ENCODE measurements around the gene SERPINC1. TPM values are rescaled to one million over a fixed set of nuclear protein-coding genes. Genes with fewer than 3 reads are reported as not detected.
A peak's percentile ranks its signal among the peaks of the same experiment; 100 is the strongest.
"Not testable (repeated sequence)": the region's sequence is repeated elsewhere in the genome, so short reads cannot be mapped to it uniquely, and the experiment has no call there.

SERPINC1 gene
- total RNA-seq, 2 experiments from 2014 or later, result not detected

DNA sequence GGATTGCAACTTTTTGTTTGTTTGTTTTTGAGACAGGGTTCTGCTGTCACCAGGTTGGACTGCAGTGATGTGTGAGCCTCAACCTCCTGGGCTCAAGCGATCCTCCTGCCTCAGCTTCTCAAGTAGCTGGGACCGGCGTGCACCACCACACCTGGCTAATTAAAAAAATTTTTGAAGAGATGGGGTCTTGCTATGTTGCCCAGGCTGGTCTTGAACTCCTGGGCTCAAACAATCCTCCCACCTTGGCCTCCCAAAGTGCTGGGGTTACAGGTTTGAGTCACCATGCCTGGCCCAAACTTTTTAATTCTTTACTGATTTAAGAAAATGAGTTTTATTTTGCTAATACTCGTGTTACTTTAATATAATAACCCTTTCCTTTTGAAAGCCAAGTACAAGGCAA is 31.5 kb upstream of the SERPINC1 start:
- Mint-ChIP-seq H3K27ac (no peak overlapping the region), H3K4me1 (ENCODE audit: low read depth) (peaks cover 15% of the 10 kb centered on the region), H3K4me3 (no peak overlapping the region), H3K9me3 (no peaks in the 10 kb centered on the region), H3K36me3 (ENCODE audit: low read depth) (peaks cover 25% of the 10 kb centered on the region), H3K27me3 (no peaks in the 10 kb centered on the region)
- ChIA-PET CTCF (interaction anchor here (0.6 kb wide), 1 partner anchor 21 kb away, joined by 4 read pairs; no protein-coding TSS in a partner anchor), POLR2A (interaction anchor here (0.6 kb wide), 1 partner anchor 93 kb away, joined by 4 read pairs; no protein-coding TSS in a partner anchor)
- intact Hi-C loops (cut with micrococcal nuclease), result loop anchor here (10.0 kb wide), 1 partner anchor 56 kb away; no protein-coding TSS in a partner anchor
- ATAC-seq (no peak), DNase-seq (no peak)
- TF ChIP-seq, protein P1, sequence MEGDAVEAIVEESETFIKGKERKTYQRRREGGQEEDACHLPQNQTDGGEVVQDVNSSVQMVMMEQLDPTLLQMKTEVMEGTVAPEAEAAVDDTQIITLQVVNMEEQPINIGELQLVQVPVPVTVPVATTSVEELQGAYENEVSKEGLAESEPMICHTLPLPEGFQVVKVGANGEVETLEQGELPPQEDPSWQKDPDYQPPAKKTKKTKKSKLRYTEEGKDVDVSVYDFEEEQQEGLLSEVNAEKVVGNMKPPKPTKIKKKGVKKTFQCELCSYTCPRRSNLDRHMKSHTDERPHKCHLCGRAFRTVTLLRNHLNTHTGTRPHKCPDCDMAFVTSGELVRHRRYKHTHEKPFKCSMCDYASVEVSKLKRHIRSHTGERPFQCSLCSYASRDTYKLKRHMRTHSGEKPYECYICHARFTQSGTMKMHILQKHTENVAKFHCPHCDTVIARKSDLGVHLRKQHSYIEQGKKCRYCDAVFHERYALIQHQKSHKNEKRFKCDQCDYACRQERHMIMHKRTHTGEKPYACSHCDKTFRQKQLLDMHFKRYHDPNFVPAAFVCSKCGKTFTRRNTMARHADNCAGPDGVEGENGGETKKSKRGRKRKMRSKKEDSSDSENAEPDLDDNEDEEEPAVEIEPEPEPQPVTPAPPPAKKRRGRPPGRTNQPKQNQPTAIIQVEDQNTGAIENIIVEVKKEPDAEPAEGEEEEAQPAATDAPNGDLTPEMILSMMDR (IDR thresholded peaks at IDR 0.05), result no peak

DNA sequence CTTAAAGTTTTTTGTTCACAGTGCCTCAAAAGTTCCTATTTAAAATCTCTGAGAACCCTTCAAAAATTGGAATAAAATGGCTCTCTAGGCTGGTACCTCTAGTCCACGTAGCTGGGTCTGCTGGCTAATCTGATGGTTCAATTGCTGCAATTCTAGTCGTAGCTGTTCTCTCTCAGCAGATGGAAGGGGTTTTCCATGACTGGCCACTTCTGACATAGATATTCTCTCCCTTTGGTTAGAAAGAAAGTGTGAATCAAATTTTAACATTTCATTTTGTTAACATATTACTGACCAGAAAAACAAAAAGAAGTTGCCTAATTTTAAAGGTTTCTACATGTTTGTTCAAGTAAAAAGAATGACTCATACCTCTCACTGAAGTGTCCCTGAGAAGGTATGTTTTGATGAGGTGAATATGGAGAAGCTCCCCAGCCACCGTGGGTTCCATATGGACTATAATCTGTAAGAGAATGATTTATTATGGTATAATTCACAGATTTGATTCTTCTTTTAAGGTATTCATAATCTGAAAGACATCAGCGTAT is 29.3 kb upstream of the SERPINC1 start:
- no peaks in the 10 kb centered on the region for H3K9me3 Mint-ChIP-seq
- POLR2A ChIA-PET, result no interaction called here

DNA sequence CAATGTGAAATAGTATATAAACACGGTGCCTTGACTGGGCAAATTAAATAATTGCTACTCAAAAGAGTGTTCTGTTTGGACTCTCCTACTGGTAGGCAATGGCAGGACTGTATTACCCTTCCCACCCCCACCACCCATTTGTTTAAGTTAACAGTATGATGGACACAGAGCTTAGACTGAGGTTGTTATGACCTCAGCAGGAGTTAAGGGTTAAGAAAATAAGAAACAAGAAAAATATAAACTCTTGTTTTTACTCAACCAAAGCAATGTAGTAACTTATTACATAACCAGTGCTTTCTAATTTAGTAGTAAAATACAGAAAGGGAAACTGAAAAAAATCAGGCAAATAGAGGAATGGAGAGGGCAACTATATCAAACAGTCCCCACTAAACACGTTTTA is 19.9 kb upstream of the SERPINC1 start:
- POLR2A ChIA-PET, result no interaction called here
- Mint-ChIP-seq H3K27ac (no peak overlapping the region), H3K4me3 (no peak overlapping the region), H3K9me3 (no peaks in the 10 kb centered on the region), H3K4me1 (ENCODE audit: low read depth) (peaks cover 4% of the 10 kb centered on the region), H3K36me3 (ENCODE audit: low read depth) (peaks cover 14% of the 10 kb centered on the region), H3K27me3 (no peaks in the 10 kb centered on the region)
- CTCF ChIA-PET, result no interaction called here
- DNase-seq (no peak), ATAC-seq (no peak)
- intact Hi-C loops (cut with micrococcal nuclease), result no loop called here
- TF ChIP-seq, protein P1 (IDR thresholded peaks at IDR 0.05), result no peak

More for the DNA sequence above, 29.3 kb upstream of the SERPINC1 start:
- Mint-ChIP-seq H3K36me3 (ENCODE audit: low read depth) (peaks cover 31% of the 10 kb centered on the region), H3K27me3 (no peaks in the 10 kb centered on the region), H3K27ac (peak overlapping the region; percentile 58), H3K4me1 (ENCODE audit: low read depth) (peaks cover 2% of the 10 kb centered on the region), H3K4me3 (no peak overlapping the region)
- intact Hi-C loops (cut with micrococcal nuclease), result loop anchor here (10.0 kb wide), 1 partner anchor 58 kb away; no protein-coding TSS in a partner anchor
- TF ChIP-seq, protein P1 (IDR thresholded peaks at IDR 0.05), result no peak
- DNase-seq (no peak), ATAC-seq (no peak)
- CTCF ChIA-PET, result interaction anchor here (1.2 kb wide), 1 partner anchor 12 kb away, joined by 3 read pairs; no protein-coding TSS in a partner anchor

DNA sequence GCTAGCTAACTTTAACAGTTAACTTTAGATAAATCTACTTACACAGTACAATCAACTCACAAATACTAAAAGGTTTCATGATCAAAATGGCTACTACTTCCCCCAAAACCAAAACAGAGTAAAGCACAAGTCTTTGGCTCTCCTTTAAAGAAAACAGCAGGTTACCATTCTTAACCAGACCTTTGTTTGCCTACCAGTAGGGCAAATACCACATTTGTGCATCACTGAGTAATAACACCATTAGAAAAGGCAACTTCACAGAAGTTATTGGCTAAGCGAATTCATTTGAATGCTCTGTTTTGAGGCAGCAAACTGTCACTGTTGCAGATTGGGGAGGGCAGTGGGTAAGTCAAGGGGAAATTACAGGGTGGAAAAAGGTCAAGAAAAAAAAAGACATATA is 17.3 kb upstream of the SERPINC1 start:
- Mint-ChIP-seq H3K4me3 (no peak overlapping the region), H3K4me1 (ENCODE audit: low read depth) (peaks cover 4% of the 10 kb centered on the region), H3K27ac (no peak overlapping the region), H3K27me3 (no peaks in the 10 kb centered on the region), H3K9me3 (peaks cover 3% of the 10 kb centered on the region), H3K36me3 (ENCODE audit: low read depth) (peaks cover 16% of the 10 kb centered on the region)
- ATAC-seq, result no peak
- POLR2A ChIA-PET, result no interaction called here
- no peak for DNase-seq
- TF ChIP-seq, protein P1 (IDR thresholded peaks at IDR 0.05), result no peak
- CTCF ChIA-PET, result no interaction called here
- intact Hi-C loops (cut with micrococcal nuclease), result no loop called here

DNA sequence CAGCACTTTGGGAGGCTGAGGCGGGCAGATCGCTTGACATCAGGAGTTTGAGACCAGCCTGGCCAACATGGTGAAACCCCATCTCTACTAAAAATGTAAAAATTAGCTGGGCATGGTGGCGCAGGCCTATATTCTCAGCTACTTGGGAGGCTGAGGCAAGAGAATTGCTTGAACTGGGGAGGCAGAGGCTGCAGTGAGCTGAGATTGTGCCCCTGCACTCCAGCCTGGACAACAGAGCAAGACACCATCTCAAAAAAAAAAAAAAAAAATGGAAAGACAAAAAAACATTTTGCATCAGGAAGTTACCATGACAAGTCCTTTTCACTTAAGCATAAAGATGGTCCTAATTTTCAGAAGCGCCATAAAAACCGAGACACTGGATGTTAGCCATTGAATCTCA is 13.4 kb upstream of the SERPINC1 start:
- not testable (repeated sequence) for H3K36me3 Mint-ChIP-seq (ENCODE audit: low read depth); ATAC-seq; H3K4me3 Mint-ChIP-seq

More for the DNA sequence above, 13.4 kb upstream of the SERPINC1 start:
- DNase-seq; H3K27me3 Mint-ChIP-seq; intact Hi-C loops (cut with micrococcal nuclease); POLR2A ChIA-PET; H3K9me3 Mint-ChIP-seq; H3K27ac Mint-ChIP-seq; H3K4me1 Mint-ChIP-seq (ENCODE audit: low read depth): not testable (repeated sequence)
- CTCF ChIA-PET, result interaction anchor here (1.4 kb wide), 1 partner anchor 287 kb away, joined by 3 read pairs; no protein-coding TSS in a partner anchor
